A549 (cell line): Measurements from ENCODE around the gene ODAPH.

Experiments used
- CTCF ChIP-seq: fragments of >200 bp; sonication (Bioruptor Twin); formaldehyde crosslinking; IDR thresholded peaks from 3 replicates; pipeline ENCODE4 v1.5.1; 2016
- HDAC2 ChIP-seq: fragments of 200-600 bp; sonication (generic); IDR thresholded peaks from 2 replicates; pipeline ENCODE4 v1.6.1; 2016
- USF2 ChIP-seq: fragments of 450-650 bp; IDR thresholded peaks from 2 replicates; pipeline ENCODE4 v1.6.1; 2014; ENCODE audit warnings: antibody characterized with exemption

GRCh38 chr4:75598390-75598789 is 42.5 kb downstream of the ODAPH start:
- TF ChIP-seq HDAC2 (no peak), USF2 (no peak), CTCF (no peak)
